GM12801 (cell line): ENCODE data around the gene ATXN7L2.

ENCODE experiments used
- CTCF ChIP-seq: IDR thresholded peaks from one replicate; pipeline ENCODE4 v1.5.1; 2011; ENCODE audit warnings: control low read depth; ENCODE audit not compliant: insufficient read length; ENCODE audit errors: extremely low read depth

The ATXN7L2 gene

DNA sequence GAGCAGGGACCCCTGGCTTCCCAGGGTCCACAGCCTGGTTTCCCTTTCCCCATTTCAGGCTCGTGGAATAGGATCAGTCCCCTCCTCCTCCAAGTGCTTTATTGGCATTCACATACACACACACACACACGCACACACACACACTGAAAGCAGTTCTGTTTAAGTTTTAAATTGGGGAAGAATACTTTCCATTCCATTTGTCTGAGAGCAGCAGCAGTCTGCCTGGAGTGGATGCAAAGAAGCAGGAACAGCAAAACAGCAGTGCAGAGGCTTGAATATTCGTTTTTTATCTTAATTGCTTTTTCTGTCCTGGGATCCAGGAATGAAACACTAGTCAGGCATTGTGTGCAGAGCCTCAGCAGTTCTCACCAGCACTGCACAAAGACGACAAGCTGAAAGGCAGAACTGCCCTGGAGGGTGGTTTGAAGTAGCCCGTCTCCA is 17.3 kb downstream of the ATXN7L2 start:
- TF ChIP-seq CTCF, result no peak

- no peak for TF ChIP-seq CTCF
Observed at GRCh38 chr1:109501644-109502363, 18.1 kb downstream of the ATXN7L2 start.

DNA sequence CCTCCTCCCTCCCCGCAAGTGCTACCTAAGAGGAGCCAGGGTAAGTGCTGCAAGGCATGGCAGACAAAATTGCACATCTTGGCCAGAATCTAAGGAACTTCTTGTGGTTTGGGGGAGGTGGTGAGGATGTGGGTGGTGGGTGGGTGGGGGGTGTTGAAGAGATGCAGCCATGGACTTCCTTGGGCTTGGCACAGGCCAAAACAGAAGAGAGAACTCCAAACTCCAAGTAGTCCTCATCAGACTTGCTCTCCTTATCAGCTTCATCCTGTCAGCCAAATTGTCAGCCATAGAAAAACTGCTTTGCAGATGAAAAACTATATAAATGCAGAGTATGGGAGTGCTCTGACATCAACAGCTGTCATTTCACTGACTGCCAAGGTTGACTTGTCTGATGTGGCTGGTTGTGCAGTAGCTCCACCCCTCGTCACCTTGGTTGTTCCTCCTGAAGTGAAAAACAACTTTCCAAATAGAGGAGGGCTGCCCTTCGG is 18.7 kb downstream of the ATXN7L2 start:
- no peak for TF ChIP-seq CTCF

DNA sequence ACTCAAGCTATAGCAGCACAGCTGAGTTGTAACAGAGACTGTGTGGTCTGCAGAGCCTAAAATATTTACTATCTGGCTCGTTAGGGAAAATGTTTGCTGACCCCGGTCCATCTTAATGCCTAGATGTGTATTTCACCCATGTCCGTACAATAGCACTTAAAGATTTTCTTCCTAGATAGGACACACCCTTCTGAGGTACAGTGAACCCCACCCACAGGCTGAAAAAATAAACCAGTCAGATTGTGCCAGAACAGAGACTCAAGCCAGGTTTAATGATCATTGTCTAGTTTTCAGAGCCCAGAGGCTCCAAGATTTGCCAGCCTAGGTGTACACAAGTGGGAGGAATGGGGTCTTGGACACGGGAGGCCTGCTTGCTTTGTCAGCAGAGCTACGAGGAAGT is 20.2 kb downstream of the ATXN7L2 start:
- TF ChIP-seq CTCF, result no peak

DNA sequence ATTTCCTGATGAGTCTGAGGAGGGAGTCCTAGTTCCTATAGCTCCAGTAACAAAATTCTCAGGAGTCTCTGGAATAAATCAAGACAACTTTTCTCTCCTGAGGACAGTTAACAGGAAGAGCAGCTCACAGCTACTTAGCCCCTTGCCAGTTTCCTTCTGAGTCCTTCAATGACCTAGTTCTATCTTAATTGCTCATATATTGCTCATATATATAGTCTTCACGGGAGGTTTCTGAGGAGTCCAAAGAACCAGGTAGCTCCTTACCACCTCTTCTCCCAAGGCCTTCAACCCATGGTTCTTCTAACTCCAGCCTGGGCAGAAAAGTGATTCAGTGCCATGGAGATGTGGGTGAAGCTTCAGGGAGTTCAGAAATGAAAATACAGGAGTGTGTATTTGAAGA is 21.3 kb downstream of the ATXN7L2 start:
- TF ChIP-seq CTCF, result no peak

DNA sequence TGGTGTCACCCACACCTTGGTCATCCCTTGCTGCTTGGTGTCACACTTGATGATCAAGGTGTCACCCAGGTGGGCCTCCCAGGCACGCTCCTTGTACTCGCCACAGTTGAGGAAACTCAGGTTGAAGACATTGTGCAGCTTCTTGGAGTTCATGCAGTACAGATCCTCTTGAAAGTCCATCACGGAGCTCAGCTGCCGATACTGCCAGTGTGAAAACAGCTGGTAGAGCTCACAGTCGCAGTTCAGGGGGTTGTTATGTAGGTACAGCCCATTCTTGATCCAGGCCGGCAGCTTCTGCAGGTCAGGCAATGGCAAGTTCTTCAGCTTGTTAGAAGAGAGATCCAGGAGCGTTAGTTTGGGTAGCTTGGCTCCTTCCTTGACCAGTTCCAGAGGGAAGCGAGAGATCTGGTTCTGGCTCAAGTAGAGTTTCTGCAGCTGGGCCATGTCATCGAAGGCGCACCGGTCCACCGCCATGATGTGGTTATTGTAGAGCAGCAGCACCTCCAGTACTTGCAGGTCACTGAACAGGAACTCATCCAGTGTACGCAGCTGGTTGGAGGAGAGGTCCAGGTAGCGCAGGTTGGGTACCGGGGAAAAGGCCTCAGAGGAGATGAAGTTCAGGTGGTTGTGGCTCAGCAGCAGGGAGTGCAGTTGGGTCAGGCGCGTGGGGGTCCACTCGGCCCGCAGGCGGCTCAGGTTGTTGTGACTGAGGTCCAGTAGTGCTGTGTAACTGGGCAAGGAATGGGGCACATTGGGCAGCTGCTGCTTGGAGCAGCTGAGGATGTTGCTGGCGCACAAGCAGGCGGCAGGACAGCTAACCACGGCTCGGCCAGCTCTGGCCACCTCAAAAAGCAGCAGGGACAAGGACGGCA is 24.5 kb downstream of the ATXN7L2 start:
- no peak for TF ChIP-seq CTCF

DNA sequence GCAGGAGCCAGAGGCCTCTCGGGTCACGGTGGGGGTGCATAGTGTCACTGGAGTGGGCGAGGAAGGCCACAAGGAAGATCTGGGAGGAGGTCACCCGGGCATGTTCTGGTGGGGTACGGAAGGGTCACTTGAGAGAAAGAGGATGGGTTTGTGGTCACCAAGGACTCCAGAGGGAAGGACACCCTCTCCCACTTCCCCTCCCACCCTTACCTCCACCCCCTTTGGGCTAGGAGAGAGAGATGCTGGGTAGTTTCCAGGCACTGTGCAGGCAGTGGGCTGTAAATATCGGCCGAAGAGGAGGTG is 25.1 kb downstream of the ATXN7L2 start:
- TF ChIP-seq CTCF, result no peak
